ENCODE measurements around the gene C2CD2.

GRCh38 chr21:41878831-41879189 lies 75.0 kb downstream of the C2CD2 start:
- TF ChIP-seq CTCF (IDR thresholded peaks at IDR 0.05) (no peak), POLR2A (IDR thresholded peaks at IDR 0.05) (no peak), EP300 (IDR thresholded peaks at IDR 0.05) (no peak)
